Measurements from ENCODE around the gene ZIM2.

Gene ZIM2

GRCh38 chr19:56839652-56840450 is 675 bp downstream of the ZIM2 start:
- peaks cover 11% of the 10 kb centered on the region for H3K9me3 ChIP-seq (ENCODE audit: control insufficient read depth, low read length)
- no peak overlapping the region for H3K27ac ChIP-seq (ENCODE audit: insufficient read depth, low read length, poor library complexity, severe bottlenecking)
- DNase-seq: no peak
- no peak overlapping the region for H3K4me3 ChIP-seq (ENCODE audit: insufficient read depth, low read depth, low read length, poor library complexity, severe bottlenecking)
- no peaks in the 10 kb centered on the region for H3K4me1 ChIP-seq (ENCODE audit: control insufficient read depth, insufficient read depth, low read length, poor library complexity, severe bottlenecking)
- no peaks in the 10 kb centered on the region for H3K36me3 ChIP-seq (ENCODE audit: control insufficient read depth, insufficient read depth, low read length)
- no peaks in the 10 kb centered on the region for H3K27me3 ChIP-seq (replicated peaks; ENCODE audit: control insufficient read depth, insufficient read depth, low read length, poor library complexity, severe bottlenecking)

- Histone ChIP-seq H3K27me3 (replicated peaks; ENCODE audit: control insufficient read depth, insufficient read depth, low read length, poor library complexity, severe bottlenecking) (no peaks in the 10 kb centered on the region), H3K4me1 (ENCODE audit: control insufficient read depth, insufficient read depth, low read length, poor library complexity, severe bottlenecking) (no peaks in the 10 kb centered on the region), H3K27ac (ENCODE audit: insufficient read depth, low read length, poor library complexity, severe bottlenecking) (no peak overlapping the region), H3K9me3 (ENCODE audit: control insufficient read depth, low read length) (peaks cover 14% of the 10 kb centered on the region), H3K4me3 (ENCODE audit: insufficient read depth, low read depth, low read length, poor library complexity, severe bottlenecking) (no peak overlapping the region), H3K36me3 (ENCODE audit: control insufficient read depth, insufficient read depth, low read length) (no peaks in the 10 kb centered on the region)
- no peak for DNase-seq
Measured at GRCh38 chr19:56838909-56839651, 1.4 kb downstream of the ZIM2 start.

- no peak overlapping the region for H3K4me3 ChIP-seq (ENCODE audit: insufficient read depth, low read depth, low read length, poor library complexity, severe bottlenecking)
- H3K4me1 ChIP-seq (ENCODE audit: control insufficient read depth, insufficient read depth, low read length, poor library complexity, severe bottlenecking): no peaks in the 10 kb centered on the region
- H3K9me3 ChIP-seq (ENCODE audit: control insufficient read depth, low read length): peaks cover 14% of the 10 kb centered on the region
- DNase-seq: no peak
- H3K27ac ChIP-seq (ENCODE audit: insufficient read depth, low read length, poor library complexity, severe bottlenecking): no peak overlapping the region
- no peaks in the 10 kb centered on the region for H3K36me3 ChIP-seq (ENCODE audit: control insufficient read depth, insufficient read depth, low read length)
- no peaks in the 10 kb centered on the region for H3K27me3 ChIP-seq (replicated peaks; ENCODE audit: control insufficient read depth, insufficient read depth, low read length, poor library complexity, severe bottlenecking)
Measured at GRCh38 chr19:56838024-56838908, 2.3 kb downstream of the ZIM2 start.

GRCh38 chr19:56837492-56838023 is 3.0 kb downstream of the ZIM2 start:
- H3K4me3 ChIP-seq (ENCODE audit: insufficient read depth, low read depth, low read length, poor library complexity, severe bottlenecking): no peak overlapping the region
- no peak for DNase-seq

GRCh38 chr19:56837004-56837403 is 3.5 kb downstream of the ZIM2 start:
- Histone ChIP-seq H3K27me3 (replicated peaks; ENCODE audit: control insufficient read depth, insufficient read depth, low read length, poor library complexity, severe bottlenecking) (no peaks in the 10 kb centered on the region), H3K4me3 (ENCODE audit: insufficient read depth, low read depth, low read length, poor library complexity, severe bottlenecking) (no peak overlapping the region), H3K27ac (ENCODE audit: insufficient read depth, low read length, poor library complexity, severe bottlenecking) (no peak overlapping the region), H3K36me3 (ENCODE audit: control insufficient read depth, insufficient read depth, low read length) (no peaks in the 10 kb centered on the region), H3K9me3 (ENCODE audit: control insufficient read depth, low read length) (peaks cover 14% of the 10 kb centered on the region), H3K4me1 (ENCODE audit: control insufficient read depth, insufficient read depth, low read length, poor library complexity, severe bottlenecking) (no peaks in the 10 kb centered on the region)
- DNase-seq: no peak

More at GRCh38 chr19:56837492-56838023, 3.0 kb downstream of the ZIM2 start:
- no peaks in the 10 kb centered on the region for H3K4me1 ChIP-seq (ENCODE audit: control insufficient read depth, insufficient read depth, low read length, poor library complexity, severe bottlenecking)
- H3K36me3 ChIP-seq (ENCODE audit: control insufficient read depth, insufficient read depth, low read length): no peaks in the 10 kb centered on the region
- H3K27me3 ChIP-seq (replicated peaks; ENCODE audit: control insufficient read depth, insufficient read depth, low read length, poor library complexity, severe bottlenecking): no peaks in the 10 kb centered on the region
- H3K9me3 ChIP-seq (ENCODE audit: control insufficient read depth, low read length): peaks cover 14% of the 10 kb centered on the region
- no peak overlapping the region for H3K27ac ChIP-seq (ENCODE audit: insufficient read depth, low read length, poor library complexity, severe bottlenecking)

GRCh38 chr19:56836059-56836458 is 4.5 kb downstream of the ZIM2 start:
- no peak for DNase-seq
- peaks cover 14% of the 10 kb centered on the region for H3K9me3 ChIP-seq (ENCODE audit: control insufficient read depth, low read length)
- H3K36me3 ChIP-seq (ENCODE audit: control insufficient read depth, insufficient read depth, low read length): no peaks in the 10 kb centered on the region
- H3K4me1 ChIP-seq (ENCODE audit: control insufficient read depth, insufficient read depth, low read length, poor library complexity, severe bottlenecking): no peaks in the 10 kb centered on the region
- no peak overlapping the region for H3K4me3 ChIP-seq (ENCODE audit: insufficient read depth, low read depth, low read length, poor library complexity, severe bottlenecking)
- no peak overlapping the region for H3K27ac ChIP-seq (ENCODE audit: insufficient read depth, low read length, poor library complexity, severe bottlenecking)
- H3K27me3 ChIP-seq (replicated peaks; ENCODE audit: control insufficient read depth, insufficient read depth, low read length, poor library complexity, severe bottlenecking): no peaks in the 10 kb centered on the region

GRCh38 chr19:56835401-56835800 is 5.1 kb downstream of the ZIM2 start:
- no peak for DNase-seq
- Histone ChIP-seq H3K4me3 (ENCODE audit: insufficient read depth, low read depth, low read length, poor library complexity, severe bottlenecking) (no peak overlapping the region), H3K27me3 (replicated peaks; ENCODE audit: control insufficient read depth, insufficient read depth, low read length, poor library complexity, severe bottlenecking) (no peaks in the 10 kb centered on the region), H3K9me3 (ENCODE audit: control insufficient read depth, low read length) (peaks cover 14% of the 10 kb centered on the region), H3K36me3 (ENCODE audit: control insufficient read depth, insufficient read depth, low read length) (no peaks in the 10 kb centered on the region), H3K4me1 (ENCODE audit: control insufficient read depth, insufficient read depth, low read length, poor library complexity, severe bottlenecking) (no peaks in the 10 kb centered on the region), H3K27ac (ENCODE audit: insufficient read depth, low read length, poor library complexity, severe bottlenecking) (no peak overlapping the region)

- Histone ChIP-seq H3K9me3 (ENCODE audit: control insufficient read depth, low read length) (peaks cover 12% of the 10 kb centered on the region), H3K4me3 (ENCODE audit: insufficient read depth, low read depth, low read length, poor library complexity, severe bottlenecking) (no peak overlapping the region), H3K27ac (ENCODE audit: insufficient read depth, low read length, poor library complexity, severe bottlenecking) (no peak overlapping the region), H3K27me3 (replicated peaks; ENCODE audit: control insufficient read depth, insufficient read depth, low read length, poor library complexity, severe bottlenecking) (no peaks in the 10 kb centered on the region), H3K36me3 (ENCODE audit: control insufficient read depth, insufficient read depth, low read length) (no peaks in the 10 kb centered on the region), H3K4me1 (ENCODE audit: control insufficient read depth, insufficient read depth, low read length, poor library complexity, severe bottlenecking) (no peaks in the 10 kb centered on the region)
- no peak for DNase-seq
Measured at GRCh38 chr19:56834564-56835375, 5.8 kb downstream of the ZIM2 start.

- peaks cover 2% of the 10 kb centered on the region for H3K9me3 ChIP-seq (ENCODE audit: control insufficient read depth, low read length)
- H3K36me3 ChIP-seq (ENCODE audit: control insufficient read depth, insufficient read depth, low read length): no peaks in the 10 kb centered on the region
- no peak overlapping the region for H3K4me3 ChIP-seq (ENCODE audit: insufficient read depth, low read depth, low read length, poor library complexity, severe bottlenecking)
- no peaks in the 10 kb centered on the region for H3K4me1 ChIP-seq (ENCODE audit: control insufficient read depth, insufficient read depth, low read length, poor library complexity, severe bottlenecking)
- H3K27me3 ChIP-seq (replicated peaks; ENCODE audit: control insufficient read depth, insufficient read depth, low read length, poor library complexity, severe bottlenecking): no peaks in the 10 kb centered on the region
- H3K27ac ChIP-seq (ENCODE audit: insufficient read depth, low read length, poor library complexity, severe bottlenecking): no peak overlapping the region
- DNase-seq: no peak
Measured at GRCh38 chr19:56832352-56832928, 8.1 kb downstream of the ZIM2 start.
